GM18511 (cell line): ENCODE measurements around the gene RSPO3.

ENCODE experiments used
- ATAC-seq: cut with Tn5 transposase; IDR thresholded peaks from one replicate; pipeline ENCODE4 v1.9.1; 2021; ENCODE audit warnings: mild to moderate bottlenecking, moderate library complexity; ENCODE audit not compliant: unreplicated experiment

The RSPO3 gene

GRCh38 chr6:127110712-127111111 lies 7.8 kb upstream of the RSPO3 start:
- ATAC-seq: no peak

- no peak for ATAC-seq
Observed at GRCh38 chr6:127111526-127111925, 6.9 kb upstream of the RSPO3 start.

GRCh38 chr6:127114214-127114760 lies 4.2 kb upstream of the RSPO3 start:
- ATAC-seq: no peak

GRCh38 chr6:127115084-127115655 lies 3.3 kb upstream of the RSPO3 start:
- ATAC-seq: no peak

GRCh38 chr6:127115746-127116145 lies 2.7 kb upstream of the RSPO3 start:
- ATAC-seq: no peak

- no peak for ATAC-seq
Observed at GRCh38 chr6:127117979-127118297, 533 bp upstream of the RSPO3 start.

GRCh38 chr6:127119102-127120022 lies 891 bp downstream of the RSPO3 start:
- ATAC-seq: peak; percentile 48

- peak; percentile 0 for ATAC-seq
Observed at GRCh38 chr6:127120023-127120786, 1.7 kb downstream of the RSPO3 start.

- peak; percentile 84 for ATAC-seq
Observed at GRCh38 chr6:127120787-127121636, 2.5 kb downstream of the RSPO3 start.

GRCh38 chr6:127121637-127121960 lies 3.1 kb downstream of the RSPO3 start:
- ATAC-seq: no peak

GRCh38 chr6:127124172-127124571 lies 5.7 kb downstream of the RSPO3 start:
- ATAC-seq: no peak

GRCh38 chr6:127124680-127125079 lies 6.2 kb downstream of the RSPO3 start:
- ATAC-seq: no peak

- no peak for ATAC-seq
Observed at GRCh38 chr6:127128066-127128465, 9.6 kb downstream of the RSPO3 start.

- ATAC-seq: no peak
Observed at GRCh38 chr6:127129251-127129650, 10.8 kb downstream of the RSPO3 start.

GRCh38 chr6:127131275-127131674 lies 12.8 kb downstream of the RSPO3 start:
- no peak for ATAC-seq

GRCh38 chr6:127131772-127132376 lies 13.4 kb downstream of the RSPO3 start:
- no peak for ATAC-seq

GRCh38 chr6:127134136-127134535 lies 15.7 kb downstream of the RSPO3 start:
- no peak for ATAC-seq

- ATAC-seq: no peak
Observed at GRCh38 chr6:127136786-127137185, 18.3 kb downstream of the RSPO3 start.

GRCh38 chr6:127146932-127147331 lies 28.5 kb downstream of the RSPO3 start:
- ATAC-seq: no peak

- no peak for ATAC-seq
Observed at GRCh38 chr6:127147534-127147933, 29.1 kb downstream of the RSPO3 start.
